GM19238 (cell line): ENCODE measurements around the gene SNF8.

Experiments used
- DNase-seq: peaks from one replicate; pipeline ENCODE4 v3.0.0; 2011; ENCODE audit warnings: low spot score; ENCODE audit not compliant: insufficient read length

Gene SNF8

GRCh38 chr17:48892940-48893645, 51.5 kb downstream of the SNF8 start:
- DNase-seq: no peak

DNA sequence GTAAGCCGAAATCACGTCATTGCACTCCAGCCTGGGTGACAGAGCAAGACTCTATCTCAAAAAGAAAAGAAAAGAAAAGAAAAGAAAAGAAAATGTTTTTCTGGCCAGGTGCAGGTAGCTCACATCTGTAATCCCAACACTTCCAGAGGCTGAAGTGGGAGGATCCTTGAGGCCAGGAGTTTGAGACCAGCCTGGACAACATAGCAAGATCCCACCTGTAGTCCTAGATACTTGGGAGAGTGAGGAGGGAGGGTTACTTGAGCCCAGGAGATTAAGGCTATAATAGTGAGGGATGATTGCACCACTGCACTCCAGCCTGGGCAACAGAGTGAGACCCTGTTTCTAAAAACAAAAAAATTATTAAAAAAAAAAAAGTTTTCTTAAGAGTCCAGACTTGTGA, 54.6 kb downstream of the SNF8 start:
- no peak for DNase-seq

GRCh38 chr17:48883171-48883570, 61.5 kb downstream of the SNF8 start:
- no peak for DNase-seq

DNA sequence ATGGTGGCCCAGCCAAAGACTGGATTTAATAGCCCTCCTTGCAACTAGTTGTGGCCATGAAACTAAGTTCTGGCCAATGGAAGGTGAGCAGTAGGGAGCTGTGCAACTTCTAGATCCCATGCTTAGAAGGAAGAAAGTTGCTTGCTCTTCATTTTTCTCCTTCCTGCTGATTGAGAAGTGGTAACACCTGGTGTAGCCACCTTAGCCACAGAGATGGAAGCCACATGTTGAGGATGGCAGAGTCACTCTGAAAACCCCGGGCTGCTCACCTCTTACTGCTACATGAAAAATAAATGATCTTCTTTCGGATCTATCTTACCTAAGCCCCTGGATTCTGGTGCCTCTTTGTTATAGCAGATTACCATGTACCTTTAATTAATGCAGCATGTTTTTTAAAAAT, 62.4 kb downstream of the SNF8 start:
- DNase-seq: no peak
